Measurements from ENCODE around the gene CBX2.
A peak's percentile ranks its signal among the peaks of the same experiment; 100 is the strongest.

The CBX2 gene

GRCh38 chr17:79803421-79803996 is 25.6 kb downstream of the CBX2 start:
- FAIRE-seq, result no peak
- DNase-seq (ENCODE audit: insufficient read length, low spot score), result no peak
- no peak for TF ChIP-seq CTCF (IDR thresholded peaks at IDR 0.05; ENCODE audit: insufficient read depth, missing control alignments)

GRCh38 chr17:79803997-79804855 is 26.3 kb downstream of the CBX2 start:
- FAIRE-seq (no peak), DNase-seq (ENCODE audit: insufficient read length, low spot score) (no peak)
- TF ChIP-seq CTCF (IDR thresholded peaks at IDR 0.05; ENCODE audit: insufficient read depth, missing control alignments), result no peak

- DNase-seq (ENCODE audit: insufficient read length, low spot score) (no peak), FAIRE-seq (no peak)
- no peak for TF ChIP-seq CTCF (IDR thresholded peaks at IDR 0.05; ENCODE audit: insufficient read depth, missing control alignments)
Observed at GRCh38 chr17:79804856-79805696, 27.1 kb downstream of the CBX2 start.

GRCh38 chr17:79806446-79806760 is 28.5 kb downstream of the CBX2 start:
- no peak for TF ChIP-seq CTCF (IDR thresholded peaks at IDR 0.05; ENCODE audit: insufficient read depth, missing control alignments)
- DNase-seq (ENCODE audit: insufficient read length, low spot score), result no peak
- FAIRE-seq, result no peak

- DNase-seq (ENCODE audit: insufficient read length, low spot score) (no peak), FAIRE-seq (no peak)
- no peak for TF ChIP-seq CTCF (IDR thresholded peaks at IDR 0.05; ENCODE audit: insufficient read depth, missing control alignments)
Observed at GRCh38 chr17:79806863-79807720, 29.1 kb downstream of the CBX2 start.

GRCh38 chr17:79808763-79809529 is 31.0 kb downstream of the CBX2 start:
- peak; percentile 41 for TF ChIP-seq CTCF (IDR thresholded peaks at IDR 0.05; ENCODE audit: insufficient read depth, missing control alignments)
- DNase-seq (ENCODE audit: insufficient read length, low spot score), result no peak
- no peak for FAIRE-seq
